A673 (cell line): ENCODE measurements around the gene PF4V1. TPM values are rescaled to one million over a fixed set of nuclear protein-coding genes. Genes with fewer than 3 reads are reported as not detected.

Source experiments
- BruUV-seq: library from RNA; stranded (reverse); fragments of 400-500 nt; replicated peaks from 2 replicates; lab custom pipeline; 2021; lab: Mats Ljungman, UMichigan
- CTCF ChIA-PET: fragments of 300-600 bp; sonication (Branson Sonifier 250); formaldehyde crosslinking; loops from one replicate; lab custom pipeline; 2022; ENCODE audit warnings: antibody characterized with exemption; lab: Charles Lee
- POLR2A ChIA-PET: fragments of 300-600 bp; sonication (Branson Sonifier 250); formaldehyde crosslinking; loops from one replicate; lab custom pipeline; 2022; ENCODE audit warnings: antibody characterized with exemption; ENCODE audit not compliant: low non-redundant PET; lab: Charles Lee
- DNase-seq: peaks from one replicate; pipeline ENCODE4 v3.0.0-alpha.2; 2015; ENCODE audit warnings: low spot score
- H3K27ac ChIP-seq: fragments of 200-600 bp; sonication (generic); 2 replicates; pipeline ENCODE4 v1.5.1; 2016; ENCODE audit warnings: mixed run types, low read depth, mild to moderate bottlenecking, mixed read lengths, antibody characterized with exemption, low read length; ENCODE audit not compliant: poor library complexity, severe bottlenecking
- H3K27me3 ChIP-seq: fragments of 200-600 bp; sonication (generic); replicated peaks from 2 replicates; pipeline ENCODE4 v1.6.1; 2017; ENCODE audit warnings: mixed run types, low read depth, mild to moderate bottlenecking, mixed read lengths, antibody characterized with exemption, low read length; ENCODE audit not compliant: insufficient read depth, poor library complexity
- H3K36me3 ChIP-seq: fragments of 200-600 bp; sonication (generic); 2 replicates; pipeline ENCODE4 v1.6.1; 2016; ENCODE audit warnings: mixed run types, mild to moderate bottlenecking, mixed read lengths, antibody characterized with exemption, low read length; ENCODE audit not compliant: insufficient read depth, poor library complexity, severe bottlenecking
- H3K4me1 ChIP-seq: fragments of 200-600 bp; sonication (generic); 2 replicates; pipeline ENCODE4 v1.6.1; 2017; ENCODE audit warnings: mixed run types, mild to moderate bottlenecking, mixed read lengths, antibody characterized with exemption, low read length; ENCODE audit not compliant: insufficient read depth, poor library complexity, severe bottlenecking
- H3K4me3 ChIP-seq: fragments of 200-600 bp; sonication (generic); 2 replicates; pipeline ENCODE4 v1.5.1; 2016; ENCODE audit warnings: low read depth, mixed run types, mild to moderate bottlenecking, mixed read lengths, low read length; ENCODE audit not compliant: poor library complexity, severe bottlenecking
- H3K9me3 ChIP-seq: fragments of 200-600 bp; sonication (generic); 2 replicates; pipeline ENCODE4 v1.6.1; 2016; ENCODE audit warnings: mixed run types, low read depth, mild to moderate bottlenecking, mixed read lengths, antibody characterized with exemption, low read length; ENCODE audit not compliant: poor library complexity, severe bottlenecking
- CTCF ChIP-seq: fragments of 300-800, 200-600 bp; sonication (generic); conservative IDR thresholded peaks from 2 replicates; pipeline ENCODE4 v1.5.1; 2017; ENCODE audit warnings: low read depth, mild to moderate bottlenecking, antibody characterized with exemption, low read length, moderate library complexity, mixed read lengths
- EZH2 ChIP-seq: fragments of 200-600 bp; sonication (generic); IDR thresholded peaks from 2 replicates; pipeline ENCODE4 v1.6.1; 2017; ENCODE audit warnings: borderline replicate concordance, low read depth, mild to moderate bottlenecking, mixed read lengths, antibody characterized with exemption, low read length; ENCODE audit not compliant: poor library complexity, severe bottlenecking
- intact Hi-C: fragments of 100-400 bp; cut with micrococcal nuclease; formaldehyde crosslinking; loops from one replicate; pipeline ENCODE4 v1.10.0; 2022; ENCODE audit not compliant: unreplicated experiment
- total RNA-seq: library from RNA; stranded (reverse); gene quantifications from 2 replicates; pipeline ENCODE4 v1.2.3, GENCODE V29; 2021

Gene PF4V1
- total RNA-seq, 1 experiment from 2014 or later = not detected

GRCh38 chr4:73839071-73839470 lies 14.0 kb upstream of the PF4V1 start:
- CTCF ChIA-PET = no interaction called here
- TF ChIP-seq CTCF (no peak), EZH2 (no peak)
- Histone ChIP-seq H3K4me3 (no peak overlapping the region), H3K27me3 (no peaks in the 10 kb centered on the region), H3K4me1 (no peaks in the 10 kb centered on the region), H3K27ac (no peak overlapping the region), H3K36me3 (no peaks in the 10 kb centered on the region), H3K9me3 (no peaks in the 10 kb centered on the region)
- no TSS peak for BruUV-seq
- intact Hi-C loops = no loop called here
- POLR2A ChIA-PET = no interaction called here
- DNase-seq = no peak

DNA sequence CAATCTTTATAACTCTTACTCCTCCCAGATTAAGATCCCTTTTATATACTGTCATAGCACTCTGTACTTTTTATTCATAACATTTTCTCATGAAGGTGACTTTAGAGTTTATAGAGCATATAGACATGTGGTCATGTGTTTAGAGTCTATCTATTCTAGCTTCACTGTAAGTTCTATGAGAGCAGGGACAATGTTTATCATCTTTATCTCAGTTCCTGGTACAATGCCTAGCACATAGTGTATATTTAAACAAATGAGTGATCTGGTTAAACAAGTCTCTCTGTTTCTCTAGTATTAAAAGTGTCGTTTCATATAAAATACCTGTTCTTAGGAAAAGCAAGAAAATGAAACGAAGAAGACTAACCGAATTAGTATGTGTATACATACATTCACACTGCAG lies 13.4 kb upstream of the PF4V1 start:
- Histone ChIP-seq H3K27ac (no peak overlapping the region), H3K36me3 (no peaks in the 10 kb centered on the region), H3K9me3 (no peaks in the 10 kb centered on the region), H3K27me3 (no peaks in the 10 kb centered on the region), H3K4me1 (no peaks in the 10 kb centered on the region), H3K4me3 (no peak overlapping the region)
- TF ChIP-seq CTCF = no peak
- TF ChIP-seq EZH2 = no peak
- BruUV-seq = no TSS peak
- intact Hi-C loops = no loop called here
- ChIA-PET CTCF (no interaction called here), POLR2A (no interaction called here)
- no peak for DNase-seq

DNA sequence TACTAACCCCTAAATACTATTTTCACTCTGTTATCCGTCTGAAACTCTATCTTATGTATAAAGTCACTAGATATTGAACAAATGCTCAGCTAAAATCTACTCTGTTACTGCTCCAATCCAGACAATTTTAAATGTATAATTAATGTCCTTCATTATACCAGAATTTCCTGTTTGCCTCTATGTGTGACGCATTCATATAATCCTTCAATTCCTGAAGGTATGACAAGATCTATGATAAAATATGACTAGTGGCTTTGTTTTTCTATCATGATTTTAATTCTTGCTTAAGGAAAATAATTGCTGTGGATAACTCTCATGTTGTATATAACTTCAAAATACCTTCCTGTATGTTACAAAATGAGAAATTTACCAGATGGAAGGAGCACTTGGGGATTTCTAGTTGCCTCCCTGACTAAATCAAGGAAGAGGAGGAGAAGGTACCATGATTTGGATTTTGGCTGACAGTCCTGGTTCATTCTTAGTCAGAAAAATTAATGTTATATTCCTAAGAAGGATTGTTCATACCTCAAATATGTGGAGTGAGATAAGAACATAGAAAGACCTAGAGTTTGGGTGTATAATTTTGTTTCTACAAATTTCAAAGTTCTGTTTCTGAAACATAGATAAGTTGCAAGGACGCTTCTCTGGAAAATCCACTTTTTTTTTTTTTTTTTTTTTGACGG lies 11.7 kb upstream of the PF4V1 start:
- intact Hi-C loops = no loop called here
- H3K9me3 ChIP-seq = no peaks in the 10 kb centered on the region
- no peak for DNase-seq
- no peaks in the 10 kb centered on the region for H3K36me3 ChIP-seq
- POLR2A ChIA-PET = no interaction called here
- TF ChIP-seq CTCF (no peak), EZH2 (no peak)
- no peak overlapping the region for H3K27ac ChIP-seq
- no peaks in the 10 kb centered on the region for H3K27me3 ChIP-seq
- no peak overlapping the region for H3K4me3 ChIP-seq
- CTCF ChIA-PET = no interaction called here
- BruUV-seq = no TSS peak
- no peaks in the 10 kb centered on the region for H3K4me1 ChIP-seq
